Pancreas (tissue), 10 donors: ENCODE results near the gene ALG13. TPM values are rescaled to one million over a fixed set of nuclear protein-coding genes. Genes with fewer than 3 reads are reported as not detected.

ENCODE experiments used
- ATAC-seq, 4 donors: fragments of 200-7000 bp; cut with Tn5 transposase; one replicate each; pipeline versions ENCODE4 v1.8.0 to v1.9.1; 2020; ENCODE audit warnings: mild to moderate bottlenecking in 4 of 4, moderate library complexity in 4 of 4
- DNase-seq, 6 donors: peaks; one replicate each; pipeline ENCODE4 v3.0.0-alpha.2; 2020
- FAIRE-seq: peaks from 2 replicates; lab custom pipeline; 2012; peaks lifted over from hg19 to GRCh38; lab: Jason Lieb, UNC
- H3K27ac ChIP-seq, 4 donors: fragments of 200-600 bp; sonication (generic); 1 replicate in 3 of 4; 2 replicates in 1 of 4; pipeline versions ENCODE4 v1.5.0 to v1.8.0; 2020
- H3K27me3 ChIP-seq, 4 donors: fragments of 200-600 bp; one replicate each; pipeline ENCODE4 v1.8.0; 2021
- H3K36me3 ChIP-seq, 3 donors: fragments of 200-600 bp; sonication (generic) in 1 of 3; one replicate each; pipeline versions ENCODE4 v1.5.0 to v1.8.0; 2020 to 2021
- H3K4me1 ChIP-seq, 3 donors: fragments of 200-600 bp; one replicate each; pipeline ENCODE4 v1.8.0; 2021
- H3K4me3 ChIP-seq, 4 donors: fragments of 200-600 bp; sonication (generic) in 2 of 4; one replicate each; pipeline versions ENCODE4 v1.5.0 to v1.8.0; 2020 to 2021
- H3K9me3 ChIP-seq, 4 donors: fragments of 200-600 bp; one replicate each; pipeline ENCODE4 v1.8.0; 2021
- CTCF ChIP-seq, 4 donors: fragments of 200-600 bp; sonication (generic) in 3 of 4; IDR thresholded peaks; one replicate each; pipeline versions ENCODE4 v1.5.0 to v1.8.0; 2021; ENCODE audit warnings: antibody characterized with exemption in 4 of 4
- WGBS, 2 donors: extraction: QIAGEN DNeasy Blood & Tissue Kit; methylation state at CpG; one replicate each; pipeline ENCODE4 v1.1.7; 2013; 5-methylcytosine and 5-hydroxymethylcytosine counted together
- intact Hi-C, 3 donors: fragments of 100-400 bp; cut with DNase I; formaldehyde crosslinking; loops; one replicate each; pipeline versions ENCODE4 v1.11.1 to v1.14.2; 2022
- polyA plus RNA-seq, 2 donors: library from polyadenylated mRNA; stranded (reverse); fragments of 200-250 nt; gene quantifications; one replicate each; pipeline ENCODE4 v1.2.3, GENCODE V29; 2013
- total RNA-seq, 6 donors: library from RNA; stranded (reverse); fragmentation: NEBNext Ultra II Directional in 4 of 6; extraction: Animal tissue kit (Norgen Biotek cat#: 25700) in 4 of 6; gene quantifications; one replicate each; pipeline versions ENCODE4 v1.2.1 to v1.2.4, GENCODE V29; 2021 to 2023
- donor health status: healthy with polysubstance abuse.
- donor health status: DM: no; HTN: no; CAD: no; lungs with moderate emphysema.
- donor health status: DM: no; HTN: no; CAD: no.
- donor health status: control.
- donor health status: control.
- donor health status: Bipolar disorder and iron deficiency.
- donor health status: DM: yes; HTN: yes; CAD: no.
- donor health status: DM: no; HTN: no; CAD: no.
- donor health status: DM: no; HTN: no; CAD: no.
- donor health status: DM: yes; HTN: yes; CAD: no.

ALG13 gene
- total and polyA plus RNA-seq, 8 donors = 13.4 to 31.0 (median 18.4) TPM

GRCh38 chrX:111719426-111720210, 38.6 kb downstream of the ALG13 start:
- H3K27me3 ChIP-seq = no peaks in the 10 kb centered on the region
- no peak overlapping the region for H3K4me3 ChIP-seq
- ATAC-seq (peak in 1 of 4 donors; percentile 20), DNase-seq (no peak), FAIRE-seq (no peak)
- no peak overlapping the region for H3K27ac ChIP-seq
- intact Hi-C loops = no loop called here
- no peaks in the 10 kb centered on the region for H3K36me3 ChIP-seq
- H3K4me1 ChIP-seq = no peaks in the 10 kb centered on the region
- WGBS, 2 donors = 60 to 63% methylated on average over 5 of the region's 5 CpGs
- H3K9me3 ChIP-seq = no peaks in the 10 kb centered on the region
- TF ChIP-seq CTCF (IDR thresholded peaks at IDR 0.05) = peak in 3 of 4 donors; percentile 21 to 31 (median 26)

GRCh38 chrX:111728096-111728495, 47.1 kb downstream of the ALG13 start:
- H3K27me3 ChIP-seq = no peaks in the 10 kb centered on the region
- ATAC-seq (no peak), FAIRE-seq (peak; percentile 9), DNase-seq (no peak)
- H3K4me3 ChIP-seq = no peak overlapping the region
- H3K9me3 ChIP-seq = no peaks in the 10 kb centered on the region
- 84 to 95% methylated on average over 2 of the region's 2 CpGs for WGBS, 2 donors
- no peaks in the 10 kb centered on the region for H3K4me1 ChIP-seq
- no peak overlapping the region for H3K27ac ChIP-seq
- H3K36me3 ChIP-seq = peaks cover 0 to 8% (median 4%) of the 10 kb centered on the region in 3 donors
- intact Hi-C loops = no loop called here
- TF ChIP-seq CTCF (IDR thresholded peaks at IDR 0.05) = no peak

- H3K4me3 ChIP-seq = no peak overlapping the region
- TF ChIP-seq CTCF (IDR thresholded peaks at IDR 0.05) = no peak
- FAIRE-seq (no peak), DNase-seq (no peak), ATAC-seq (no peak)
- peaks cover 0 to 12% (median 4%) of the 10 kb centered on the region in 3 donors for H3K36me3 ChIP-seq
- no peaks in the 10 kb centered on the region for H3K4me1 ChIP-seq
- 66 to 85% methylated on average over 4 of the region's 4 CpGs for WGBS, 2 donors
- no peaks in the 10 kb centered on the region for H3K27me3 ChIP-seq
- intact Hi-C loops = no loop called here
- no peak overlapping the region for H3K27ac ChIP-seq
- H3K9me3 ChIP-seq = no peaks in the 10 kb centered on the region
Observed at GRCh38 chrX:111731351-111731750, 50.4 kb downstream of the ALG13 start.

- FAIRE-seq = peak; percentile 53
- WGBS, 2 donors = 31 to 41% methylated on average over 3 of the region's 3 CpGs
Observed at GRCh38 chrX:111736571-111736970, 55.6 kb downstream of the ALG13 start.

More at GRCh38 chrX:111736571-111736970, 55.6 kb downstream of the ALG13 start:
- no peak overlapping the region for H3K27ac ChIP-seq
- H3K36me3 ChIP-seq = peaks cover 0 to 13% (median 0%) of the 10 kb centered on the region in 3 donors
- no peaks in the 10 kb centered on the region for H3K4me1 ChIP-seq
- no peak for TF ChIP-seq CTCF (IDR thresholded peaks at IDR 0.05)
- H3K9me3 ChIP-seq = no peaks in the 10 kb centered on the region
- DNase-seq (peak in 3 of 6 donors; percentile 2 to 16 (median 9)), ATAC-seq (peak; percentile 27 to 82 (median 68))
- no peaks in the 10 kb centered on the region for H3K27me3 ChIP-seq
- intact Hi-C loops = no loop called here
- H3K4me3 ChIP-seq = no peak overlapping the region
